Liver (tissue), 9 donors: ENCODE results near the gene MSI1. TPM values are rescaled to one million over a fixed set of nuclear protein-coding genes. Genes with fewer than 3 reads are reported as not detected.

ENCODE experiments used
- DNase-seq: peaks from one replicate; pipeline ENCODE4 v3.0.0-alpha.2; 2017; ENCODE audit warnings: low spot score
- H3K27ac ChIP-seq, 2 donors: one replicate each; pipeline ENCODE4 v1.7.0; 2013; ENCODE audit warnings: inconsistent platforms in 2 of 2, low read length in 2 of 2, control low read depth in 1 of 2, low read depth in 1 of 2, mild to moderate bottlenecking in 1 of 2
- H3K27me3 ChIP-seq, 4 donors: one replicate each; pipeline versions ENCODE4 v1.6.1 to v1.7.0; 2013; ENCODE audit warnings: low read length in 3 of 4, inconsistent platforms in 1 of 4, mild to moderate bottlenecking in 1 of 4, moderate library complexity in 1 of 4; ENCODE audit not compliant: control insufficient read depth in 4 of 4, insufficient read depth in 4 of 4
- H3K36me3 ChIP-seq, 4 donors: one replicate each; pipeline versions ENCODE4 v1.6.1 to v1.7.0; 2013; ENCODE audit warnings: low read length in 3 of 4, mild to moderate bottlenecking in 3 of 4, low read depth in 1 of 4, moderate library complexity in 1 of 4; ENCODE audit not compliant: control insufficient read depth in 4 of 4, insufficient read depth in 3 of 4
- H3K4me1 ChIP-seq, 4 donors: one replicate each; pipeline versions ENCODE4 v1.6.1 to v1.7.0; 2013; ENCODE audit warnings: low read length in 3 of 4, mild to moderate bottlenecking in 3 of 4, moderate library complexity in 1 of 4; ENCODE audit not compliant: control insufficient read depth in 4 of 4, insufficient read depth in 4 of 4
- H3K4me3 ChIP-seq, 3 donors: one replicate each; pipeline versions ENCODE4 v1.6.1 to v1.7.0; 2013; ENCODE audit warnings: low read length in 3 of 3, control low read depth in 1 of 3, low read depth in 1 of 3, mild to moderate bottlenecking in 1 of 3
- H3K9ac ChIP-seq, 2 donors: one replicate each; pipeline ENCODE4 v1.7.0; 2013; ENCODE audit warnings: low read length in 2 of 2, mild to moderate bottlenecking in 2 of 2, moderate library complexity in 2 of 2, control low read depth in 1 of 2, low read depth in 1 of 2
- H3K9me3 ChIP-seq, 4 donors: one replicate each; pipeline versions ENCODE4 v1.6.1 to v1.7.0; 2013; ENCODE audit warnings: low read length in 3 of 4; ENCODE audit not compliant: control insufficient read depth in 4 of 4
- FOXA2 ChIP-seq: IDR thresholded peaks from 2 replicates; pipeline ENCODE4 v1.6.1; 2016; ENCODE audit warnings: antibody characterized with exemption
- GABPA ChIP-seq, 2 donors: IDR thresholded peaks in 1 of 2; conservative IDR thresholded peaks in 1 of 2; 2 replicates each; pipeline ENCODE4 v1.6.1; 2016; ENCODE audit warnings: antibody characterized with exemption in 2 of 2, mild to moderate bottlenecking in 1 of 2, moderate library complexity in 1 of 2
- HNF4A ChIP-seq, 2 donors: conservative IDR thresholded peaks; 2 replicates each; pipeline ENCODE4 v1.6.1; 2016; ENCODE audit warnings: antibody characterized with exemption in 2 of 2, mild to moderate bottlenecking in 2 of 2
- HNF4G ChIP-seq: IDR thresholded peaks from 2 replicates; pipeline ENCODE4 v1.6.1; 2016; ENCODE audit warnings: antibody characterized with exemption
- JUND ChIP-seq, 2 donors: IDR thresholded peaks; 2 replicates each; pipeline ENCODE4 v1.6.1; 2016; ENCODE audit warnings: antibody characterized with exemption in 2 of 2
- NR2F2 ChIP-seq: IDR thresholded peaks from 2 replicates; pipeline ENCODE4 v1.6.1; 2016; ENCODE audit warnings: antibody characterized with exemption
- RAD21 ChIP-seq, 2 donors: IDR thresholded peaks; 2 replicates each; pipeline ENCODE4 v1.6.1; 2016; ENCODE audit warnings: antibody characterized with exemption in 2 of 2, mild to moderate bottlenecking in 2 of 2
- RXRA ChIP-seq, 2 donors: IDR thresholded peaks; 2 replicates each; pipeline ENCODE4 v1.6.1; 2017 to 2018; ENCODE audit warnings: antibody characterized with exemption in 2 of 2, mild to moderate bottlenecking in 1 of 2
- SP1 ChIP-seq: IDR thresholded peaks from 2 replicates; pipeline ENCODE4 v1.6.1; 2018; ENCODE audit warnings: antibody characterized with exemption, mild to moderate bottlenecking
- TAF1 ChIP-seq: conservative IDR thresholded peaks from 2 replicates; pipeline ENCODE4 v1.6.1; 2016; ENCODE audit warnings: antibody characterized with exemption, mild to moderate bottlenecking
- ZBTB33 ChIP-seq: IDR thresholded peaks from 2 replicates; pipeline ENCODE4 v1.6.1; 2016; ENCODE audit warnings: antibody characterized with exemption
- WGBS: extraction: QIAGEN DNeasy Blood & Tissue Kit; methylation state at CpG from one replicate; pipeline ENCODE4 v1.1.7; 2013; 5-methylcytosine and 5-hydroxymethylcytosine counted together
- polyA plus RNA-seq, 2 donors: library from polyadenylated mRNA; stranded (reverse) in 1 of 2; unstranded in 1 of 2; fragments of 200-250 nt in 1 of 2; fragments of >200 nt in 1 of 2; fragmentation: Nextera tagmentation in 1 of 2; extraction: Ambion mirVana in 1 of 2; gene quantifications; one replicate each; pipeline versions ENCODE4 v1.2.1 to v1.2.3, GENCODE V29; 2013 to 2015
- total RNA-seq, 2 donors: library from RNA; depleted of rRNA; stranded (reverse); fragments of >200 nt; gene quantifications; one replicate each; pipeline ENCODE4 v1.2.3, GENCODE V29; 2014
- TF ChIP-seq, protein P1 (sequence below): IDR thresholded peaks from 2 replicates; pipeline ENCODE4 v1.6.1; 2016; ENCODE audit warnings: antibody characterized with exemption, mild to moderate bottlenecking
- donor health status: healthy.
- donor health status: healthy.
- donor health status: healthy.
- donor health status: healthy.
- donor health status: healthy.

MSI1 gene
- total and polyA plus RNA-seq, 4 donors = 0.13 to 1.2 TPM; not detected in 2

DNA sequence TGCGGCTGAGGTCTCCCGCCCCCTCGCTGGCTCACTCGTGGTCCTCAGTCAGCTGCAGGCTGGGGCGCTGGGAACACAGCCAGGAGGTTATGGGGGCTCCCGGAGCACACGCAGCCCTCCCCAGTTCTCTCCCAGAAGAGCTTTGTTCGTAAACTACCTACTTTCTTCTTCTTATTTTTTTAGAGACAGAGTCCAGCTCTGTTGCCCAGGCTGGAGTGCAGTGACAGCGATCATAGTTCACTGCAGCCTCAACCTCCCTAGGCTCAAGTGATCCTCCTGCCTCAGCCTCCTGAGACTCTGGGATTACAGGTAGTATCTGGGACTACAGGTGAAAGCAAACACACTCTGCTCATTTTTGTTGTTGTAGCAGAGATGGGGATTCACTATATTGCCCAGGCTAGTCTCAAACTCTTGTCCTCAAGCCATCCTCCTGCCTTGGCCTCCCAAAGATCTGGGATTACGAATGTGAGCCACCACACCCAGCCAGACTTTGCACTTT lies 25.9 kb downstream of the MSI1 start (continued):
- TF ChIP-seq GABPA (IDR thresholded peaks at IDR 0.05 in 1 of 2, conservative IDR thresholded peaks at IDR 0.05 in 1 of 2) (no peak), FOXA2 (no peak)

- H3K36me3 ChIP-seq = no peaks in the 10 kb centered on the region
- H3K9me3 ChIP-seq = no peaks in the 10 kb centered on the region
- TF ChIP-seq HNF4A (conservative IDR thresholded peaks at IDR 0.05) (peak; percentile 91 to 93), NR2F2 (peak; percentile 73), GABPA (IDR thresholded peaks at IDR 0.05 in 1 of 2, conservative IDR thresholded peaks at IDR 0.05 in 1 of 2) (no peak), RXRA (IDR thresholded peaks at IDR 0.05) (peak; percentile 79 to 82), RAD21 (IDR thresholded peaks at IDR 0.05) (peak in 1 of 2 donors; percentile 30), JUND (IDR thresholded peaks at IDR 0.05) (no peak), HNF4G (peak; percentile 89), SP1 (peak; percentile 82), FOXA2 (peak; percentile 30), ZBTB33 (no peak)
- TF ChIP-seq, protein P1, sequence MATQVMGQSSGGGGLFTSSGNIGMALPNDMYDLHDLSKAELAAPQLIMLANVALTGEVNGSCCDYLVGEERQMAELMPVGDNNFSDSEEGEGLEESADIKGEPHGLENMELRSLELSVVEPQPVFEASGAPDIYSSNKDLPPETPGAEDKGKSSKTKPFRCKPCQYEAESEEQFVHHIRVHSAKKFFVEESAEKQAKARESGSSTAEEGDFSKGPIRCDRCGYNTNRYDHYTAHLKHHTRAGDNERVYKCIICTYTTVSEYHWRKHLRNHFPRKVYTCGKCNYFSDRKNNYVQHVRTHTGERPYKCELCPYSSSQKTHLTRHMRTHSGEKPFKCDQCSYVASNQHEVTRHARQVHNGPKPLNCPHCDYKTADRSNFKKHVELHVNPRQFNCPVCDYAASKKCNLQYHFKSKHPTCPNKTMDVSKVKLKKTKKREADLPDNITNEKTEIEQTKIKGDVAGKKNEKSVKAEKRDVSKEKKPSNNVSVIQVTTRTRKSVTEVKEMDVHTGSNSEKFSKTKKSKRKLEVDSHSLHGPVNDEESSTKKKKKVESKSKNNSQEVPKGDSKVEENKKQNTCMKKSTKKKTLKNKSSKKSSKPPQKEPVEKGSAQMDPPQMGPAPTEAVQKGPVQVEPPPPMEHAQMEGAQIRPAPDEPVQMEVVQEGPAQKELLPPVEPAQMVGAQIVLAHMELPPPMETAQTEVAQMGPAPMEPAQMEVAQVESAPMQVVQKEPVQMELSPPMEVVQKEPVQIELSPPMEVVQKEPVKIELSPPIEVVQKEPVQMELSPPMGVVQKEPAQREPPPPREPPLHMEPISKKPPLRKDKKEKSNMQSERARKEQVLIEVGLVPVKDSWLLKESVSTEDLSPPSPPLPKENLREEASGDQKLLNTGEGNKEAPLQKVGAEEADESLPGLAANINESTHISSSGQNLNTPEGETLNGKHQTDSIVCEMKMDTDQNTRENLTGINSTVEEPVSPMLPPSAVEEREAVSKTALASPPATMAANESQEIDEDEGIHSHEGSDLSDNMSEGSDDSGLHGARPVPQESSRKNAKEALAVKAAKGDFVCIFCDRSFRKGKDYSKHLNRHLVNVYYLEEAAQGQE = peak; percentile 44
- whole genome bisulfite sequencing = 60% methylated on average over 30 of the region's 30 CpGs
- DNase-seq = peak; percentile 49
- no peaks in the 10 kb centered on the region for H3K27me3 ChIP-seq
- H3K9ac ChIP-seq = no peak overlapping the region
- H3K4me3 ChIP-seq = no peak overlapping the region
- H3K27ac ChIP-seq = no peak overlapping the region
- peaks cover 0 to 16% (median 11%) of the 10 kb centered on the region in 4 donors for H3K4me1 ChIP-seq
These were observed 26.6 kb downstream of the MSI1 start for GRCh38 chr12:120342175-120343038.

GRCh38 chr12:120339256-120339655 lies 29.7 kb downstream of the MSI1 start:
- Histone ChIP-seq H3K4me1 (peaks cover 0 to 18% (median 11%) of the 10 kb centered on the region in 4 donors), H3K27ac (no peak overlapping the region), H3K27me3 (no peaks in the 10 kb centered on the region), H3K36me3 (no peaks in the 10 kb centered on the region), H3K4me3 (no peak overlapping the region), H3K9me3 (no peaks in the 10 kb centered on the region), H3K9ac (no peak overlapping the region)
- TF ChIP-seq JUND (IDR thresholded peaks at IDR 0.05) (no peak), TAF1 (no peak), ZBTB33 (no peak)
- TF ChIP-seq, protein P1 = no peak
- no peak for DNase-seq
- WGBS = 94% methylated on average over 4 of the region's 4 CpGs
